ENCODE measurements around the gene STUM.

DNA sequence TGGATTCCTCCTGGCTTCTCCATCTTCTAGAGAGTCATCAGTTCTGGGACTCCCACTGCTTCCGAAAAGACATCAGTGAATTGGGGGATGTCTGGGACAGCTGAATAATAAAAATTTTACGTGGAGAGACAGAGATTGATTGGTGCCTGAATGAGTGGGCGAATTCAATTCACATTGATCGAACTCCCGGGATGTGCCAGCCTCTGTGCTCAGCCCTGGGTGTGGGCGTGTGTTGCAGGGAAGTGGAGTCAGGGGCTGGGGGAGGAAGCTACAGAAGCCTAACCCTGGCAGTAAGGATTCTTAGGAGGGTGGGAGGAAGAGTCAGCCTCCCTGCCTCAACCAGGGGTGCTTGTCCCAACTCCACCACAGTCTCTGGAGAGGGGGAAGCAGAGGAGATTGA, 18.0 kb upstream of the STUM start:
- TF ChIP-seq, protein P1, sequence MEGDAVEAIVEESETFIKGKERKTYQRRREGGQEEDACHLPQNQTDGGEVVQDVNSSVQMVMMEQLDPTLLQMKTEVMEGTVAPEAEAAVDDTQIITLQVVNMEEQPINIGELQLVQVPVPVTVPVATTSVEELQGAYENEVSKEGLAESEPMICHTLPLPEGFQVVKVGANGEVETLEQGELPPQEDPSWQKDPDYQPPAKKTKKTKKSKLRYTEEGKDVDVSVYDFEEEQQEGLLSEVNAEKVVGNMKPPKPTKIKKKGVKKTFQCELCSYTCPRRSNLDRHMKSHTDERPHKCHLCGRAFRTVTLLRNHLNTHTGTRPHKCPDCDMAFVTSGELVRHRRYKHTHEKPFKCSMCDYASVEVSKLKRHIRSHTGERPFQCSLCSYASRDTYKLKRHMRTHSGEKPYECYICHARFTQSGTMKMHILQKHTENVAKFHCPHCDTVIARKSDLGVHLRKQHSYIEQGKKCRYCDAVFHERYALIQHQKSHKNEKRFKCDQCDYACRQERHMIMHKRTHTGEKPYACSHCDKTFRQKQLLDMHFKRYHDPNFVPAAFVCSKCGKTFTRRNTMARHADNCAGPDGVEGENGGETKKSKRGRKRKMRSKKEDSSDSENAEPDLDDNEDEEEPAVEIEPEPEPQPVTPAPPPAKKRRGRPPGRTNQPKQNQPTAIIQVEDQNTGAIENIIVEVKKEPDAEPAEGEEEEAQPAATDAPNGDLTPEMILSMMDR (IDR thresholded peaks at IDR 0.05), result no peak
- no peak for TF ChIP-seq POLR2AphosphoS5 (IDR thresholded peaks at IDR 0.05)

All from upper lobe of left lung (tissue), 4 donors.